Esophagus muscularis mucosa (tissue), 4 donors: ENCODE measurements around the gene SLC23A2. TPM values are rescaled to one million over a fixed set of nuclear protein-coding genes. Genes with fewer than 3 reads are reported as not detected.

Source experiments
- DNase-seq: peaks from one replicate; pipeline ENCODE4 v3.0.0-alpha.2; 2017; ENCODE audit errors: extremely low spot score
- H3K27ac ChIP-seq, 4 donors: fragments of 200-600 bp; sonication (generic); replicated peaks in 1 of 4; 1 replicate in 3 of 4; 2 replicates in 1 of 4; pipeline ENCODE4 v1.5.1; 2016 to 2019; ENCODE audit warnings: mild to moderate bottlenecking in 1 of 4
- H3K27me3 ChIP-seq, 4 donors: fragments of 200-600 bp; sonication (generic); one replicate each; pipeline versions ENCODE4 v1.5.1 to v1.6.0; 2016 to 2019
- H3K36me3 ChIP-seq, 4 donors: fragments of 200-600 bp; sonication (generic); one replicate each; pipeline ENCODE4 v1.5.1; 2016 to 2019
- H3K4me1 ChIP-seq, 4 donors: fragments of 200-600 bp; sonication (generic); one replicate each; pipeline ENCODE4 v1.5.1; 2016 to 2019
- H3K4me3 ChIP-seq, 4 donors: fragments of 200-600 bp; sonication (generic); 1 replicate in 2 of 4; 2 replicates in 2 of 4; pipeline ENCODE4 v1.5.1; 2016 to 2019; ENCODE audit warnings: mild to moderate bottlenecking in 4 of 4, moderate library complexity in 1 of 4
- H3K9me3 ChIP-seq, 4 donors: fragments of 200-600 bp; sonication (generic); 1 replicate in 3 of 4; 2 replicates in 1 of 4; pipeline ENCODE4 v1.5.1; 2016 to 2019
- EP300 ChIP-seq: sonication (generic); formaldehyde crosslinking; IDR thresholded peaks from one replicate; pipeline ENCODE4 v1.6.1; 2017; ENCODE audit warnings: antibody characterized with exemption
- POLR2A ChIP-seq: fragments of 450-650 bp; IDR thresholded peaks from one replicate; pipeline ENCODE4 v1.6.1; 2017; ENCODE audit warnings: antibody characterized with exemption, moderate library complexity, mild to moderate bottlenecking, low read depth
- POLR2AphosphoS5 ChIP-seq, 2 donors: sonication (generic); formaldehyde crosslinking; IDR thresholded peaks; one replicate each; pipeline ENCODE4 v1.6.1; 2017; ENCODE audit warnings: antibody characterized with exemption in 2 of 2
- WGBS: methylation state at CpG from one replicate; pipeline ENCODE4 v1.1.5; 2018; 5-methylcytosine and 5-hydroxymethylcytosine counted together
- intact Hi-C: fragments of 100-400 bp; cut with DNase I; formaldehyde crosslinking; loops from one replicate; pipeline ENCODE4 v1.15.1; 2023
- total RNA-seq, 4 donors: library from RNA; depleted of rRNA; stranded (reverse); fragments of >200 nt; gene quantifications; one replicate each; pipeline versions ENCODE4 v1.1.0 to v1.2.1, GENCODE V29; 2016
- TF ChIP-seq, protein P1 (sequence below), 3 experiments: fragments of 200-600 bp in 2 of 3; fragments of 450-650 bp in 1 of 3; sonication (generic) in 2 of 3; IDR thresholded peaks; one replicate each; pipeline ENCODE4 v1.5.1; 2017 to 2019; ENCODE audit warnings: antibody characterized with exemption in 3 of 3, mild to moderate bottlenecking in 2 of 3, moderate library complexity in 1 of 3

SLC23A2 gene
- total RNA-seq, 4 donors from 2014 or later: 8.7 to 16.0 (median 12.2) TPM

DNA sequence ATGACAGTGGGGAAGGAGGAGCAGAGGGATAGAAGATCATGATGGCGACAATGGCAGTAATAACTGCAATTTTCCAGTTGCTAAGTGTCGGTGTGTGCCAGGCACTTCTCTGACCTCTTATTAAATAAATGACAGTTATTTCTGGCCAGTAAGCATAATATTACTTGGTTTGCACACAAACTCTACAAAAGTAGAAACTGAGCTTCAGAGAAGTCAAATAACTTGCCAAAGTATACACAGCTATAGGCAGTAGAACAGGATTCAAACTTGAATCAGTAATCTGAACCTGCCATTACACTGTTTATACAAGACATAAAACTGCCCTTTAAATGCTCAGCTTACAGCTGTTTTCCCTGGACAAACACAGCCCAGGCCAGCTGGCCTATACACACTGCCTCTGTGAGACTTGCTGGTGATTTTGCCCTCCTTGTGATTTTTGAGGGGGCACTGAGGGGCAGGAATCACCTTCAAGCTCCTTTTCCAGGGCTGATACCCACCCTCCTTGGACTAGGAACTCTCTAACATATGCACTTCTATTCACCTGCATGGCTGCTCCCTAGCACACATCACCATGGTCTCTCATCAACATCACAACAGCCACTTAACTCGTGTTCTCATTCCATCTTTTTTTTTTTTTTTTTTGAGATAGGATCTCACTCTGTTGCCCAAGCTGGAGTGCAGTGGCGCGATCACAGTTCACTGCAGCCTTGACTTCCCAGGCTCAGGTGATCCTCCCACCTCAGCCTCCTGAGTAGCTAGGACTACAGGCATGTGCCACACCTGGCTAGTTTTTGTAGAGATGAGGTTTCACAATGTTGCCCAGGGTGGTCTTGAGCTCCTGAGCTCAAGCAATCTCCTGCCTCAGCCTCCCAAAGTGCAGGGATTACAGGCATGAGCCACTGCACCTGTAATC is 63.6 kb downstream of the SLC23A2 start:
- peaks cover 6 to 34% (median 25%) of the 10 kb centered on the region in 4 donors for H3K4me1 ChIP-seq
- no peak overlapping the region for H3K4me3 ChIP-seq
- H3K36me3 ChIP-seq: peaks cover 0 to under 1% (median 0%) of the 10 kb centered on the region in 4 donors
- no peak for DNase-seq
- H3K27ac ChIP-seq: no peak overlapping the region
- TF ChIP-seq POLR2A (no peak), POLR2AphosphoS5 (IDR thresholded peaks at IDR 0.05) (no peak), EP300 (no peak)
- TF ChIP-seq, protein P1, sequence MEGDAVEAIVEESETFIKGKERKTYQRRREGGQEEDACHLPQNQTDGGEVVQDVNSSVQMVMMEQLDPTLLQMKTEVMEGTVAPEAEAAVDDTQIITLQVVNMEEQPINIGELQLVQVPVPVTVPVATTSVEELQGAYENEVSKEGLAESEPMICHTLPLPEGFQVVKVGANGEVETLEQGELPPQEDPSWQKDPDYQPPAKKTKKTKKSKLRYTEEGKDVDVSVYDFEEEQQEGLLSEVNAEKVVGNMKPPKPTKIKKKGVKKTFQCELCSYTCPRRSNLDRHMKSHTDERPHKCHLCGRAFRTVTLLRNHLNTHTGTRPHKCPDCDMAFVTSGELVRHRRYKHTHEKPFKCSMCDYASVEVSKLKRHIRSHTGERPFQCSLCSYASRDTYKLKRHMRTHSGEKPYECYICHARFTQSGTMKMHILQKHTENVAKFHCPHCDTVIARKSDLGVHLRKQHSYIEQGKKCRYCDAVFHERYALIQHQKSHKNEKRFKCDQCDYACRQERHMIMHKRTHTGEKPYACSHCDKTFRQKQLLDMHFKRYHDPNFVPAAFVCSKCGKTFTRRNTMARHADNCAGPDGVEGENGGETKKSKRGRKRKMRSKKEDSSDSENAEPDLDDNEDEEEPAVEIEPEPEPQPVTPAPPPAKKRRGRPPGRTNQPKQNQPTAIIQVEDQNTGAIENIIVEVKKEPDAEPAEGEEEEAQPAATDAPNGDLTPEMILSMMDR (IDR thresholded peaks at IDR 0.05): no peak
- intact Hi-C loops: no loop called here
- H3K9me3 ChIP-seq: no peaks in the 10 kb centered on the region
- 64% methylated on average over 5 of the region's 5 CpGs for WGBS
- no peaks in the 10 kb centered on the region for H3K27me3 ChIP-seq

DNA sequence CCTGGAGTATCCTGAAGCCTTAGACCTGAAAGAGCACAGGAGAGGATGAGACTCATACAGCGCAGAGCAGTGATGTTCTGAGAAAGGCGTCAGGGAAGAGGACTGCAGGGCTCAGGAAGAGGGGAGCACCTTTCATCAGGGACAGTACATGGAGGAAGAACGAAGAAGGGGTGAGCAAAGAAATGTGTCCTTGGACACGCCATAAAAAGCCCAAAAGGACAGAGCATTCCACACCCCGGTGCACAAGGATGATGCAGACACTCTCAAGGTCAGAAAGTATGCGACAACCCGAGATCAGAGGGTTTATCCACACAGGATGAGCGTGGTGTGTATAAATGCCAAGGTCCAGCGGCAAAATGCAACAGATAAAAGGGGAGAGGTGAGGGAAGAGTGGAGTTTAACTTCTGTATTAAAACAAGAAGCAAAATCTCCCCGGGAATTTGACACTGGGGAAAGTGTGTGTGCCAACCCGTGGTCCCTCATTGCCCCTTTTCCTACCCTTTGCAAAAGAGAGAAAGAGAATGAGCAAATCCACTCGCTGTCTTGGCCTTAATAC is 64.4 kb downstream of the SLC23A2 start:
- Histone ChIP-seq H3K4me3 (no peak overlapping the region), H3K4me1 (peaks cover 2 to 27% (median 18%) of the 10 kb centered on the region in 4 donors), H3K9me3 (no peaks in the 10 kb centered on the region), H3K27me3 (no peaks in the 10 kb centered on the region), H3K36me3 (peaks cover 0 to 8% (median 3%) of the 10 kb centered on the region in 4 donors), H3K27ac (no peak overlapping the region)
- TF ChIP-seq EP300 (no peak), POLR2AphosphoS5 (IDR thresholded peaks at IDR 0.05) (no peak), POLR2A (no peak)
- TF ChIP-seq, protein P1 (IDR thresholded peaks at IDR 0.05): no peak
- DNase-seq: no peak
- intact Hi-C loops: no loop called here
- 84% methylated on average over 12 of the region's 12 CpGs for WGBS

DNA sequence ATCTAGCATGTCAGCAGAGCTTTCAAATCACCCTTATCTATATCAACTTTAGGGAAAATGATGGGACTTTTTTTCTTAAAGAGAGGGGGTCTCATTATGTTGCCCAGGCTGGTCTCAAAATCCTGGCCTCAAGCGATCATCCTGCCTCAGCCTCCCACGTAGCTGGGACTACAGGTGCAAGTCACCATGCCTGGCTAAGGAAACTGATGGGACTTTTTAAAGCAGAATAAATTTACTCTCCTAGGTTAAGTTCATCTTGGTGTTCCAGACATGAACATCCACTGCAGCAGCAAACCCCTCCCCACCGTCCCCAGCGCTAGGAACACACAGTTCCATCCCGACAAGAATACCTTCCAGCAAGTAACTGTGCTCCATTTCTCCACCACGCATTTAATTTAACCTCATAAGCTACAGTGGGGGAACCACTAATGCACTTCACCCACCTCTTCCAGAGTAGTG is 64.9 kb downstream of the SLC23A2 start:
- 92% methylated on average over 6 of the region's 6 CpGs for WGBS
- intact Hi-C loops: no loop called here

DNA sequence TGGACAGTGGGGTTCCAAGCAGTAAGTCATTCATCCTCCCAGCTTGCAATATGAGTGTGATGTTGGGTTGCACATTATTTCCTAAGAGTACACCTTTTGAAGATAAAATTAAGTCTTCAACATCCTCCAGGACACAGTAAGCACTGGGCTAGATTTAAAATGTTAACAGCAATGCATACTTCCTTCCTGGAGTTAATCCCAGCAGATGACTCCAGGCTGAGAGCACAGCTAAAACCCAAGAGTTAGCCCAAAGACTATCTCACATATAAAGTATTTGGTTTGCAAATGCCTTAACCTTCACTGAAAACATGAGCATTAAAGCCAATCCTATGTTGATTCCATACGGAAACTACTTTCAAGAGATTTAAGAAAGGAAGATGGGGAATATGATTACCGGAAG is 69.2 kb downstream of the SLC23A2 start:
- no peaks in the 10 kb centered on the region for H3K27me3 ChIP-seq
- TF ChIP-seq POLR2A (no peak), POLR2AphosphoS5 (IDR thresholded peaks at IDR 0.05) (no peak), EP300 (no peak)
- TF ChIP-seq, protein P1 (IDR thresholded peaks at IDR 0.05): no peak

More for the DNA sequence above, 64.9 kb downstream of the SLC23A2 start:
- peaks cover 2 to 23% (median 14%) of the 10 kb centered on the region in 4 donors for H3K4me1 ChIP-seq
- TF ChIP-seq POLR2A (no peak), EP300 (no peak), POLR2AphosphoS5 (IDR thresholded peaks at IDR 0.05) (no peak)
- TF ChIP-seq, protein P1 (IDR thresholded peaks at IDR 0.05): no peak
- peaks cover 0 to 13% (median 6%) of the 10 kb centered on the region in 4 donors for H3K36me3 ChIP-seq
- DNase-seq: no peak
- H3K9me3 ChIP-seq: no peaks in the 10 kb centered on the region
- H3K4me3 ChIP-seq: no peak overlapping the region
- H3K27me3 ChIP-seq: no peaks in the 10 kb centered on the region
- H3K27ac ChIP-seq: no peak overlapping the region

More for the DNA sequence above, 69.2 kb downstream of the SLC23A2 start:
- 93% methylated on average over 2 of the region's 2 CpGs for whole genome bisulfite sequencing
- H3K4me1 ChIP-seq: peaks cover 0 to 12% (median 6%) of the 10 kb centered on the region in 4 donors
- H3K9me3 ChIP-seq: no peaks in the 10 kb centered on the region
- no peak overlapping the region for H3K27ac ChIP-seq
- H3K36me3 ChIP-seq: peaks cover 0 to 33% (median 9%) of the 10 kb centered on the region in 4 donors
- no peak for DNase-seq
- no peak overlapping the region for H3K4me3 ChIP-seq
- intact Hi-C loops: no loop called here
